Spleen (tissue), 7 donors: ENCODE results near the gene GNG4.

Experiments
- CTCF ChIP-seq, 11 experiments: fragments of 200-600 bp in 7 of 11; fragments of 450-650 bp in 4 of 11; sonication (generic) in 4 of 11; IDR thresholded peaks in 8 of 11; conservative IDR thresholded peaks in 3 of 11; 1 replicate in 7 of 11; 2 replicates in 4 of 11; pipeline versions ENCODE4 v1.4.0 to v1.8.0; 2016 to 2021; ENCODE audit warnings: antibody characterized with exemption in 11 of 11, inconsistent platforms in 4 of 11, mild to moderate bottlenecking in 1 of 11
- POLR2A ChIP-seq, 3 donors: fragments of 450-650 bp; IDR thresholded peaks; one replicate each; pipeline ENCODE4 v1.5.1; 2017; ENCODE audit warnings: antibody characterized with exemption in 3 of 3, mild to moderate bottlenecking in 1 of 3
- donor health status: DM: no; HTN: no; CAD: no; lungs with moderate emphysema.
- donor health status: DM: no; HTN: no; CAD: no.
- donor health status: DM: no; HTN: no; CAD: no.

DNA sequence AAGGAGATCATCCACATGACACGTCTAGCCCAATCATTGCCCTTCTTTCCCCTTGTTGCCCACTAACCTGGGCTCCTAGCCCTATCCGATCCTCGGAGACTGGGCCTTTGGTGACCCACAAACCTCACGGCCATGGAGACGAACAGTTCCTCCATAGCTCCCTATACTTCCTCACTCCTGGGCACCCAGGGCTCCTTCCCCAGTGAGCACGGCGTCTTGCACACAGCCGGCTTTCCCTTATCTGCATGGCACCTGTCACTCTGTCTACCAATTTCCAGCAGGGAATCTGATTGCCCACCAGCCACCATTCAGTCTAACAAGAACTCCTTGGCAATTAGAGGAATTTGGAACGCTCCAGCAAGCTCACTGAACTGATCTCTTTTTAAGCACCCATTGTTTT lies 3.1 kb downstream of the GNG4 start:
- TF ChIP-seq POLR2A (IDR thresholded peaks at IDR 0.05) (no peak), CTCF (IDR thresholded peaks at IDR 0.05 in 8 of 11, conservative IDR thresholded peaks at IDR 0.05 in 3 of 11) (no peak)
